ENCODE measurements around the gene FBXO48.
"Not testable (repeated sequence)": the region's sequence is repeated elsewhere in the genome, so short reads cannot be mapped to it uniquely, and the experiment has no call there.

Gene FBXO48

DNA sequence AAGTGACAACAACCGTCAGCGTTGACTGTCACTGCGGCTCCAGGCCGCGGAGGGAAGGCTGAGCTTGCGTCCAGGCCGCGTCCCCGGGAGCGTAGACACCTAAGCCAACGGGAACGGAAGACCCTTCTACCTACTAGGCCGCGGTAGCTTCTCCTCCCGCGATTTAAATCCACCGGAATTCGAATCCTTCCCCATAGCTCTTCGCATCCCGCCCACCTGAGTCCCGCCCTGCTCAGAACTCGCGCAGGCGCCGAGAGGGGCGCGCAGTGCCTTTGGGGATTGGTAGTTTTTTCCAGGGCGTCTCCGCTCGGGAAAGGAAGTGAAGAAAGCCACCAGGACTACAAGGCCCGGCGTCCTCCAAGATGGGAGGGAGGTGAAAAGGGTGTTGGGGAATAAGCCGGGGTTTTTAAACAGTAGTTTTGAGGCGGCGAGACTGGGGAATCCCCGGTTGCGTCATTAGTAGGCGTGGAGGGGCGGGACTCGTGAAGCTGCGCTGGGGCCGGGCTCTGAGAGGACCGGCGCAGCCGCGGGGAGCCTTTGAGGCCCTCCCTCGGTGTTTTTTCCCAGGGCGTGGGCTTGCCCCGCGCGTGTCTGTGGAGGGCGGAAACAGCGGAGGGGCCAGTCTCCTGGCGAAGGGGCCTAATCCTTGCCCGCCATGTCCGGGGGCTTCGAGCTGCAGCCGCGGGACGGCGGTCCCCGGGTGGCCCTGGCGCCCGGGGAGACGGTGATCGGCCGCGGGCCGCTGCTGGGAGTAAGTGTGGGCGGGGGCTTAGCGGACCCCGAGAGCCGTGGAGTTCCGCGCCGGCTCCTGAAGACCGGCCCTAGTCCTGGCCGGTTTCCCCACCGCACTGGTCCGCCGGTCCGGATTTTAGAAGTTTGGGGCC is at the start of gene FBXO48, which contains the start of gene APLF:
TSS of gene FBXO48 (minus strand) at position 218 of the 884 bp plus-strand sequence. CDS start 2,149 bp downstream, outside the sequence.
TSS of gene APLF (plus strand) at position 509 of the 884 bp plus-strand sequence. CDS start at position 656, 147 bp downstream.
- peak; percentile 99 for DNase-seq

DNA sequence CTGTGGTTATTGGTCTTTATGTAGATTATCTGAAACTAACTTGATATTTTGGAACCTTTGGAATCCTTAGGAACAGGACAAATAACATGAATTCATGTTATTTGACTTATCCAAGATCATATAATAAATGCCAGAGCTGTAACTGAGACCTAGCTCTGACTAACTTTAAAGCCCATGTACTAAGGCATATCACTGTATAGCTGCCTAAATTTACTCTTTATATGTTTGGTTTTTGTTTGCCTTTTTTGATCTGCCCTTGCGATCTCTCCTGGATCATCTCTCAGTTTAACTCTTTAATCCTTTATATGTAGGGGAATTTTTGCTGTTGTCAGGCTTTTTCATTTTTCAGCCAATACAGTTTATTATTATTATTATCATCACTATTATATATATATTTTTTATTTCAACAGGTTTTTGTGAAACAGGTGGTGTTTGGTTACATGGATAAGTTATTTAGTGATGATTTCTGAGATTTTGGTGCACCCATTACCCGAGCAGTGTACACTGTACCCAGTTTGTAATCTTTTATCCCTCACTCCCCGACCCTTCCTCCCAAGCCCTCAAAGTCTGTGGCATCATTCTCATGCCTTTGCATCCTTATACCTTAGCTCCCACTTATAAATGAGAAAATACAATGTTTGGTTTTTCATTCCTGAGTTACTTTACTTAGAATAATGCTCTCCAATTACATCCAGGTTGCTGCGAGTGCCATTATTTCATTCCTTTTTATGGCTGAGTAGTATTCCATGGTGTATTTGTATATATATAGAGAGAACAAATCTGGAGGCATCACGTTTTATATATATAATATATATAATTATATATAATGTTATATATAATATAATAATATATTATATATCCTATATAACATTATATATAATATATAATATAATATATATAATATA is 49.2 kb upstream of the FBXO48 start:
- no peak for DNase-seq

- DNase-seq, result no peak
These were observed 47.3 kb upstream of the FBXO48 start for GRCh38 chr2:68514316-68514929.

- DNase-seq, result no peak
These were observed 45.9 kb upstream of the FBXO48 start for GRCh38 chr2:68512966-68513365.

DNA sequence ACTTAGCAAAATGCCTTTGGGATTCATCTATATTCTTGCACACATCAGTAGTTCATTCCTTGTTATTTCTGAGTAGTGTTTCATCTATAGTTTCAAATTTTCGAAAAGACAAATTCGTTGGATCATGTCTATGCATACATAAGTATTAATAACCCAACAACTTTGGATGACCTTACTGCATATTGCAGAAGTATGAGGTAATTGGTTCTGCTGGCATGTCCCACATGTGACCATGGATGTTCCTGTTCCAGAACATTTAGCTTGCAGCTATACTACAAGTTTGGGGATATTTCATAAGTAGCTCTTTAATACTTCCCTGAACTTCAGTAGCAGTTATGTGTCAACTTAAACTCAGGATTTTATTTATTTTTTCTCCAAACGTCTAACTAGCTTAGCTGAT is 45.2 kb upstream of the FBXO48 start:
- no peak for DNase-seq

- no peak for DNase-seq
These were observed 39.1 kb upstream of the FBXO48 start for GRCh38 chr2:68506170-68506569.

DNA sequence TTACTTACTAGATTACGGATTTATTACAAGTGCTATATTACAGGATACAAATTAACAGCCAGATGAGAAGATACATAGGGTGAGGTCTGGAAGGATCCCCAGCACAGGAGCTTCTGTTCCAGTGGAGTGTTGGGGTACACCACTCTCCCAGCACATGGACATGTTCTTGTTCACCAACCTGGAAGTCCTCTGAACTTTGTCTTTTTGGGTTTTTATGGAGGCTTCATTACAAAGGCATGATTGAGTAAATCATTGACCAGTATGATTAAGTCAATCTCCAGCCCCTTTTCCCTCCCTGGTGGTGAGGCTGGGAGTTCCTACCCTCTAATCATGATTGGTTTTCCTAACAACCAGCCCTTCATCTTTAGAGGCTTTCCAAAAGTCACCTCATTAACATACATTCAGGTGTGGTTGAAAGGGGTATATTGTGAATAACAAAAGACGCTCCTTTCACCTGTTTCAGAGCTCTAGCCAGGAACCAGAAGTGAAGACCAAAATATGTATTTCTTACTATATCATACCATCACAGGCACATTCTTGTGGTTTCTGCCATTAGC is 38.6 kb upstream of the FBXO48 start:
- DNase-seq, result no peak

- no peak for DNase-seq
These were observed 34.7 kb upstream of the FBXO48 start for GRCh38 chr2:68501768-68502167.

DNA sequence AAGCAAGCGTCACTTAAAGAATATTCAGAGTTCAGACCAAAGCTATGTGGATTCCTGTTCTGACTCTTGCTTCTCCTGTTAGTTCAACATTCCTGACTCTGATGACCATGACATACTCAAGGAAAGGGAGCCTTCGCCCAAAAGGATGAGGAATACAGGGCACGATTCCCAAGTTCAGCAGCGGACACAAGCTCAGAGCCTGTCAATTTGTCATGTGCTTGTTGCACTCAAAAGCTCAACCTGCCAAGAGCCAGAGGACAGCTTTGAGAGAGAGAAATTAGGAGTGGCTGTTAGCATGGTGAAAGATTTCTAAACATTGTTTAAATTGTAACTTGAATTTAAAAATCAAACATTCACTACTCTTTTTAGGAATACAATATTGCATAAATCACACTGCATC is 33.6 kb upstream of the FBXO48 start:
- DNase-seq, result no peak

- no peak for DNase-seq
These were observed 32.0 kb upstream of the FBXO48 start for GRCh38 chr2:68499133-68499532.

- DNase-seq, result no peak
These were observed 24.5 kb upstream of the FBXO48 start for GRCh38 chr2:68491582-68491981.

GRCh38 chr2:68489282-68489681 is 22.2 kb upstream of the FBXO48 start:
- DNase-seq, result no peak

GRCh38 chr2:68488605-68489004 is 21.5 kb upstream of the FBXO48 start:
- DNase-seq, result not testable (repeated sequence)

DNA sequence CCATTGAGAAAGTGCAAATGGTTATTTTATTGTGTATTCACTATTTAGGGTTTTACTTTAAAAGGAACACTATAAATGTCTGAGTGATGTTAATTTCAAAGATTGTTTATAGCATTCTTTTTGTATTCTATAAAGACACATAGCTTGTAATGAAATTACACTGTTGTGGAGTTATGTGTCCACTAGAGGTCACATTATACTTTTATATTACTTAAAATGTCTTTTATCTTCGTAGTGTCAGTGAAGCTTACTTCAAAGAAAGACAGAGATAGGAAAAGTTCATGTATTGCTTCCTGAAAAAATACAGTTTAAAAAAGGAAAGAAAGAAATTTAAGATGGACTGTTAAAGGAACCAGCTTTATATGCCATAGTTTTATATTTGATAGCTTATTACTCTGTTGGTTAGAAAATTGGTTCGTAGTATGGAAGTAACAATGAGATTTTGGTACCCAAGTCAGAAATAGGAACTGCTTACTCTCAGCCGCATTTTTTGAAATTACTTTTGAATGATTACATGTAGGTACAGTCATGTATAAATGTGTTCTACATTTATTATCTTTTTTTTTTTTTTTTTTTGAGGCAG is 20.8 kb upstream of the FBXO48 start:
- DNase-seq, result no peak

DNA sequence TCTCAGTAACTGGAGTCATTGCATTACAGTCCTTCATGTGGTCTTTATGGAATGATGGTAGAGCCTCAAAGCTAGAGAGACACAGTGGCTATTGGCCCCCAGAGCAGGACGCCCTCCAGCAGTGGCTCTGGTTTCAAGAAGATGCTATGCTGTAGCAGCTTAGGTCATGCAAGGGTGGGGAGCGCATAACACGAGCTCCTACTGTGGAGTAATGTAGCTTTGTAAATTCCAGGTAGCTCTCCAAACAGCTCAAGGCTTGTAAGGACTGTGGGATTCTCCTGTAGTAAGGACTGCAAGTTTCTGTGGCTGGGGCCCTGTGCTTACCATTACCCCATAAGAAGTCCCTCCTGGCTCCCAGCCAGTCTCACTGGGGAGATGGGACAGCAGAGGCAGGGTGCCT is 15.9 kb upstream of the FBXO48 start:
- DNase-seq, result no peak

DNA sequence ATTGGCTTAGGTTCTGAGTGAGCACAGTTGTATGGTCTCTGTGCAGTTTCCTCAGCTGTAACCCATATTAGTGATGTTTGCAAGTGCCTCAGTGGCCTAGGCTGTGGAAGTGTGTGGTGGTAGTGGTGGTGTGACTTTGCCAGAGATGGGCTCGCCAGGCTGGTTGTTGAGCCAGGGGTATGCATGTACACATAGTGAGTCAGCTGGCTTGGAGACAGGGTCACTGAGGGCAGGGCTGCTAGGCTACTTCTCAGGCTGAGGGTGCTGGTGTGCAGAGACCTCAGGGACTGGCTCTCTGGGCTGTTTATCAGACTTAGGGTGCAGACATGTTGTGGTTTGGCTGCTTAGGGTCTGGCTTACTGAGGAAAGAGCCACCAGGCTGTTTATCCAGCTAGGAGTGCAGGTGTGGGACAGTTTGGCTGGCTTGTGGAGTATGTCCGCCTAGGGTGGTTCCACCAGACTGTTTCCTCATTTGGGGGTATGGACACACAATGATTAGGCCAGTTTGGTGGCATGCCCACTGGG is 15.3 kb upstream of the FBXO48 start:
- DNase-seq, result no peak

DNA sequence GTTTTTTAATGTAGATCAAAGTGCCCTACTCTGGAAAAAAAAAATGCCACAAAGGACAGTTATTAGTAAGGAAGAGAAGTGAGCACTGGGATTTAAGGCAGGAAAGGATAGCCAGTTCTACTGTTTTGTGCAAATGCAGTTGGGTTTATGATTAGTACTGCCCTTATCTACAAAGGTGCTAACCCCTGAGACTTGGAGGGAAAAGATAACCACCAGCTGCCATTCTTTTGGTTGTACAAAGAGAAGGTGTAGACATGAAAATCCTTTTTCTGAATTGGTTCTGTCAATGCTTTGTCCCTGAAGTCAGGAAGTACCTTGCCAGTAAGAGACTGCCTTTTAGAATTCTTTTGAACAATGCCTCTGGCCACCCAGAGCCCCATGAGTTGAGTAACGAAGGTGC is 11.6 kb upstream of the FBXO48 start:
- DNase-seq, result no peak

DNA sequence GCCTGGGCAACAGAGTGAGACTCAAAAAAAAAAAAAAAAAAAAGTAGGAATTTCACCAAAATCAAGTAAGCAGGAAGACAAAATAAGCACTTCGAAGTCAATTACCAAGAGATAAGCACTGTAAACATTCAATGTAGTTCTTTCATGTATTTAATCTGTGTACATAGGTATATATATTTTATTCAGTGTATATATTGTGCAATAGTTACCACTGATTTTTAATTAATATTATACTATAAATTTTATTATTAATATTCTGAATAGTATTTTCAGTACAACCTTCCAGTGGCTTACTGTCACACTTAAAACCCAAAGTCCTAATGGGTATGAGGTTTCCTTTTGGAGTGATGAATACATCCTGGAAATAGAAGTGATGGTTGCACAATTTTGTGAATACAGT is 9.4 kb upstream of the FBXO48 start:
- DNase-seq, result no peak

- no peak for DNase-seq
These were observed 8.5 kb upstream of the FBXO48 start for GRCh38 chr2:68475576-68475975.

DNA sequence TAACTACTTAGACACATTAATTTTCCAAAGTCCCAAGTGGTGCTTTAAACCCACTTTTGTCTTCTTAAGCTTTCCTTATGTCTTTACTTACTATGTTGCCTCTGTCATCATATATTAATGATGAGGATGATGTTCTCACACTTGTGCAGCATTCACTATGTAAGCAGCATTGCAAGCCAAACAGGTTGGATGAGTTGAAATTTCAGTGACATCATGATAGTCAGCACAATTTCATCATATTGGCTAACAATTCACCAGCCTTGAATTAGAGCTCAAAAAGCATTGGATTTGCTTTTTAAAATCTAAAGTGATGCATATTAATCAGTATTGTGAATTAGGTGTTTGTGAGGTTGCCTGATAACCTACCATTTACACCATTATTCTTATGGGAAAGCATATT is 8.0 kb upstream of the FBXO48 start:
- no peak for DNase-seq

- no peak for DNase-seq
These were observed 5.8 kb upstream of the FBXO48 start for GRCh38 chr2:68472796-68473414.

DNA sequence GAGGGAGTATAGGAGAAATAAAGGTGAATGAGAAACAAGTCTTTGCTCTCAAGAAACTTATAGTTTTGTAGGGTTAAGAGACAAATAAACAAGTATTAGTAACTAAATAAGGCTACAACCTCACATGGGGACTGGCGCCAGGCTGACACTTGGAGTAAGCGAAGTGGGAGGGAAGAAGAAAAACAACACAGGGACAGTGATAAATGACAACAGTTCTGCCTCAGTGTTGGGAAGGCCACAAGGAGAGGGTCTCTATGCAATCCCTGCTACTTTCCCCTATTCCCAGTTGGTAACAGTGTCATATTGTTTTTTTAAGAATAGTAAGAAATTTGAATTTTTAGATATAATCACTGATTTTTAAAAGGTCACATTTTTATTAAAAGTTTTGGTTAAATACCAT is 4.3 kb upstream of the FBXO48 start:
- no peak for DNase-seq

All from SHP77 (cell line).